Left cardiac atrium (tissue), 4 donors: Measurements from ENCODE around the gene PLP2. TPM values are rescaled to one million over a fixed set of nuclear protein-coding genes. Genes with fewer than 3 reads are reported as not detected.

ENCODE experiments used
- ATAC-seq, 2 donors: fragments of 200-7000 bp; cut with Tn5 transposase; one replicate each; pipeline ENCODE4 v1.9.1; 2020; ENCODE audit warnings: mild to moderate bottlenecking in 2 of 2, moderate library complexity in 2 of 2
- DNase-seq: peaks from one replicate; pipeline ENCODE4 v3.0.0-alpha.2; 2020
- intact Hi-C, 2 donors: fragments of 100-400 bp; cut with DNase I; formaldehyde crosslinking; loops; one replicate each; pipeline versions ENCODE4 v1.14.1 to v1.15.1; 2022 to 2023
- total RNA-seq, 2 donors: library from RNA; stranded (reverse); fragmentation: NEBNext Ultra II Directional; extraction: Animal tissue kit (Norgen Biotek cat#: 25700); gene quantifications; one replicate each; pipeline ENCODE4 v1.2.1, GENCODE V29; 2021
- donor health status: DM: no; HTN: yes; CAD: no.
- donor health status: DM: no; HTN: yes; CAD: no; lungs with severe emphysema.
- donor health status: DM: yes; HTN: yes; CAD: no.
- donor health status: Dilated cardiomyopathy.

Gene PLP2
- total RNA-seq, 2 donors from 2014 or later, result 97.5 to 114 TPM

DNA sequence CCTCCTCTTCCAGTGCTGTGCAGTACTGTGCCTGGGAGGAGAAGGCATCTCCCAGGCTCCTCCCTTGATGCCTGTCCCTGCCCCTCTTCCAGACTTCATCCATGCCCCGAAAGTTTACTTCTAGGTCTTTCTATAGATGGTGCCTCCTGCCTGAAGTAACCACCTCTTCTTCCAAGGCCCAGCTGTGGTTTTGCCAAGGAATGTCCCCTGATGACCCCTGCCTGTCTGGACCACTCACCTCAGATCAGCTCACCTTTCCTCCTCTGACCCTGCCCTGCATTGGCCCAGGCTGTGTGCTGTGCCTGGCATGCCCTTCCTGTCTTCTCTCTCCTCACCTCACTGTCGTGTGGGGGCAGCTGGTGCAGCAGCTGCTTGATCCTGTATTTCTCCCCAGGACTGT is 7.7 kb downstream of the PLP2 start:
- intact Hi-C loops, result no loop called here
- DNase-seq (no peak), ATAC-seq (no peak)

DNA sequence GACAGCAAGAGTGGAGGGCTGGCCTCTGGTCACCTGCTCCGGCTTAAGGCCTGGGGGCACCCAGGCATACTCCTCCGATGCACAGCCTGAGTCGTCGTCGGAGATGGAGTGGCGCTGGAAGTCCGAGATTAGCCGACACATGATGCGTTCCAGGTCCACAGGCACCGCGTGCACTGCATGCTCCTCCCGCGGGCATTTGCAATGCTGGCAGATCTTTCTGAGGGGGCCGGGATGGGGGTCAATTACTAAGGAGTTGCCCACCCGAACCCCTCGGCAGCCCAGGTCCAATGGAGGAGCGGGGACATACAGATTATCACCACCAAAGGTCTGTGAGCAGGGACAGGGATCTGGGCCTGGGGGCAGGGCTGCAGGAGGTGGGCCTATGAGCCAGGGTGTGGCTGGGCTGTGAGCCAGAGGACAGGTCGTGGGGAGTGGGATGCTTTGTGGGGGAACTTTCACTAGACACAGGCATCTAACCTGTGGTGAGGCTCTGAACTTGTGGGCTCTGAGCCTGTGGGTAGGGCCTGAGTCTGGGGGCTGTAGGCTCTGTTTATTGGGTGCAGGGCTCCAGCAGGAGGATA is 12.1 kb downstream of the PLP2 start:
- ATAC-seq (no peak), DNase-seq (no peak)
- intact Hi-C loops, result no loop called here

DNA sequence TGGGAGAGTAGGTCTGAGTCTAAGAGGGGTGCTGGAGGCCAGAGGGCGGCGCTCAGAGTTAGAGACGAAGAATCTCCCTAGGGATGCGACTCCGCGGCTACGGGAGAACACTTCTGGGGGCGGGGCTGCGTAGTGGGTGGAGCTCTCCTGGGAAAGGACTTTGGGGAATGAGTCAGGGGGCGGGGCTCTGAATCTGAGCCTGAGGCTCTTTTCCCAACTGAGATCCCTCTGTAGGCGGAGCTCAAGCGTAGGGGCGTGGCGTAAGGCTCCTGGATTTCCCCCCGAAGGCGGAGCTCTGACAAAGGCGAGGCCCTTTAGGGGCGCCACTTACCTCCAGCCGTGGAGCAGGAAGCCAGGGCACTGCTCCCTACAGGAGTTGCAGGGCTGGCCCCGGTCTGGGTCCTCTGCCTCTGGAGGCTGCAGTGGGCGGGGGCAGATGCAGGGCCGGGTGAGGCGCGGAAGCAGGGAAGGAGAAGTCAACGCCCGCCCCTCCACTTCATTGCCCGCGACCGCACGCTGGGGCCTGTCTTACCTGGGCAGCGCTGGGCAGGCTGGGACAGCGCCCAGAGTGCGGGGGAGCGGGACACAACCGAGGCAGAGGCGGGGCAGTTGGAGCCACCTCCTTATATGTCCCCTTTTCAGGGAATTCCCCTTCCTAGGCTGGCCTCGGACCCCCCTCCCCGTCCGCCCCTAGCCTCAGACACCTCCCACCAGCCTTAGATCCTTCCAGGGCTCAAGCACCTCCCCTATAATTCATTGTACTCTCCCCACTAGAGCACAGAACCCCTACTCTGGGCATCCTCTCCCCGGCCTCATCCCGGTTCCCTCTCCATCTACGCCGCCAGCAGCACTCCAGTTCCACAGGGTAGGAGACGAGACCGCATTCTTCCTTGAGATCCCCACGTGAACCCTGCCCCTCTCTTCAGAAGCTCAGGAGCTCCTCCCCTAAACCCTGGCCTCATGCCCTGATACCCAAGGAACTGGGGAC is 12.9 kb downstream of the PLP2 start:
- peak; percentile 85 to 90 for ATAC-seq
- intact Hi-C loops, result no loop called here

DNA sequence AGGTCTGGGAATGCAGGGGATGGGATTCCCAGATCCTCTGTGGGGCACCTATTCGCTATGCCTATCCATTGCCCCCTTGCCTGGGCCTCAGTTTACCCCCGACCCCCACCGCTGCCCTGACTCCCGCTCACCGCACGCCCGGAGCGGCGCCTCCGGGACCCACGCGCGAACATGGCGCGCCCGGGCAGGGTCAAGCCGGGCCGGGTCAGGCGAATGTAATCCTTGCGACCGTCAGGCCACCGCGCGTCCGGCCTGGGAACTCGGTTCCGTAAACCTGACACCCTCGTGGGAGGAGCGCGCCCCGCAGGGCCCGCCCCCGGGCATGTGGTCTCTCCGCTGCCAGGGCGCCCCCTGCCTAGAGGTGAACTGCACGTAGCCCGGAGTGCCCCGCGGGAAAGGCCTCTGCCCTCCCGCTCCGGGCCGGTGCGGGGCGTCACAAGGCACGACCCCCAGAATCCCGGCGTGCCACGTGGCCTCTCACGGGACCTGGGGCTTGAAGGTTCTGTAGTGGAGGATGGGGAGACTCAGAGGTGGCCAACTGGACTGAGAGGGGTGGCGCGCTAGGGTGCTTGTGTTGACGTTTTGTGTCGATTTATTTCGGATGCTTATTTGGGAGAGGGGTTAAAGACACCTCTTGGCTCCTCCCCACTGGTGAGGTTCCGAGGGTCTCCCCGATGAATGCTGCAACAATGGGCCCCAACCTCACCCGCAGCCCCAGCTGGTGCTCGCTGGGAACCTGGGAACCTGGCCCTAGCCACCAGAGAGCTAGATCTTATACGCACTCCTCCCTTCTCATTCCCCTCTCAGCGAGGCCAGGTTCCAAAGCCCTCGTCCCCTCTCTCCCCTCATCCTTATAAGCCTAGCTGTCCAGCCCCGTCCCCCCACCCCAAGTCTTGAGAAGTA is 14.7 kb downstream of the PLP2 start, which contains the start of gene PRICKLE3:
Gene PRICKLE3, minus strand, starts transcription at position 249 of the 903 bp plus-strand sequence. Its CDS starts 76 bp downstream, at position 173.
- intact Hi-C loops, result no loop called here
- DNase-seq, result peak; percentile 89
- peak; percentile 45 to 48 for ATAC-seq

More for the DNA sequence above, 12.9 kb downstream of the PLP2 start:
- DNase-seq, result peak; percentile 95

DNA sequence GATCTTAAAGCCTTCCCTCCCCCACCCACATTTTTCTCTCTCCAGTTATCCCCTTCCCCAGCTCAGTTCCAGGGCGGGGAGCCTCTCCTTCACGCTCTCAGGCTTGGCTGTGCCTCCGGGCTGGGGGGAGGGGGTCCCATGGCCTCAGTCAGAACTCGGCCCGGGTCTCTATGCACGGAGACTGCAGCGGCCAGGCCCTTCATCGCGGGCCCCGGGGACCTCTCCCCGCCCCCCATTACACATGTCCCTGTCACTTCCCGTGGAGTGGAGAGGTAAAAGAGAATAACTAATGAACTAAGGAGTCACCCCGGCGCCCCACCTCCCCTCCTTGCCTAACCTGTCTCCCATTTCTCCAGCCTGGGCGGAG is 15.3 kb downstream of the PLP2 start:
- intact Hi-C loops, result no loop called here
- ATAC-seq (no peak), DNase-seq (no peak)

DNA sequence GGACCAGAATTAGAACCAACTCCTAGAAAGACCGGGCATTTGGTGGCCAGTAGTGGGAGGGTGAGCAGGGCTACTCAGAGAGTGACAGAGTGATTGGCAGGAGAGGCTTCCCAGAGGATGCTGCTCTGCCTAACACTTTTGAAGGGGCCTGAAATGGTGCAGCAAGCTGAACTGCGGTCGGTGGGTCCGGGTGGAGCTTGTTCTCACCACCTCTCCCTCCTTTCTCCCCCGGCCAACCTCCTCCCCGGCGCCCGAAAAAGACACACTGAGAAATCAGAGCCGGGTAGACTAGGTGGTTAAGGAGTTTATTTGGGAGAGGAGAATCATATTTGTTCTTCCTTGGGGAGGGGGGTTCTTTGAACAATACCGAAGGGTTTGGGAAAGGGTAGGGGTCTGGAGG is 15.8 kb downstream of the PLP2 start:
- intact Hi-C loops, result no loop called here
- DNase-seq (no peak), ATAC-seq (no peak)

DNA sequence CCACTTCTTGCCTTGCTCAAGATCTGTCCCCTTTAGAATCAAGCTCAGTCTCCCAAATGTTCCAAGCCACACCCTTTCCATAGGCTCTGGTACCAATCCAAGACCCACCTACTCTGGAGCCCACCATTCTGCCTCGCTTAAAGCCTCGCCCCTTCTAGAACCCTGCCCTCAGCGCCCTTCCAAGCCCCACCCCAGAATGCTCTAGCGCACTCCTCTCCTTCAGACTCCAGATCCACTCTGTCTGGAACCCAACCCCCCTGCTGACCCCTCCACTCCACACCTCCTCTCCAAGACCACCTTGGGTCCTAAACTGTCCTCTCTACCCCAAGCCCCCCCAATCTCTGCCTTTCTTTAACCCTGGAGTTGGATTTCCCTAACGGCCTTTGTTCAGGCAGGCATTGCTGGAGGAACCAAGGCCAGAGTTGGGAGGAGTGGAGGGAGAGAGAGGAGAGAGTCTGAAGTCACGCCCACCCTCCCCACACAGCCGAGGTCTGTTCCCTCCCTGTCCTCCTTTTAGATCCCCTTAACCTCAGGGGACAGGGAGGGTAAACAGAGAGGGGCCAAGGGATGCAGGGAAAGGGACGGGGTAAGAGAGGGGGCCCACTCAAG is 16.9 kb downstream of the PLP2 start:
- intact Hi-C loops, result no loop called here
- no peak for DNase-seq
- no peak for ATAC-seq

DNA sequence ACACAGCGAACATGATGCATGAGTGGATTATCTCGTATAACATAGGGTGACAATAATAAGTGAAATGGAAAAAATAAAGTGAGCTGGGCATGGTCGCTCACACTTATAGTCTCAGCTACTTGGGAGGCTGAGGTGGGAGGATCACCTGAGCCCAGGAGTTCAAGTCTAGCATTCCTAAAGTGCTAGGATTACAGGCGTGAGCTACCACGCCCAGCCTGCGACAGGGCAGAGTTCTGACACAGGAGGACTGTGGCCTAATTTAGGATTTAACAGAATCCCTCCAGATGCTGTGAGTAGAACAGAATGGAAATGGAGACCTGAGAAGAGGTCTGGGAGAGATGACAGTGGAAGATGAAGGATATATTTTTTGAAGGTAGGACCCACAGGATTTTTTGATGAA is 17.9 kb downstream of the PLP2 start:
- intact Hi-C loops, result no loop called here
- no peak for ATAC-seq
- no peak for DNase-seq

DNA sequence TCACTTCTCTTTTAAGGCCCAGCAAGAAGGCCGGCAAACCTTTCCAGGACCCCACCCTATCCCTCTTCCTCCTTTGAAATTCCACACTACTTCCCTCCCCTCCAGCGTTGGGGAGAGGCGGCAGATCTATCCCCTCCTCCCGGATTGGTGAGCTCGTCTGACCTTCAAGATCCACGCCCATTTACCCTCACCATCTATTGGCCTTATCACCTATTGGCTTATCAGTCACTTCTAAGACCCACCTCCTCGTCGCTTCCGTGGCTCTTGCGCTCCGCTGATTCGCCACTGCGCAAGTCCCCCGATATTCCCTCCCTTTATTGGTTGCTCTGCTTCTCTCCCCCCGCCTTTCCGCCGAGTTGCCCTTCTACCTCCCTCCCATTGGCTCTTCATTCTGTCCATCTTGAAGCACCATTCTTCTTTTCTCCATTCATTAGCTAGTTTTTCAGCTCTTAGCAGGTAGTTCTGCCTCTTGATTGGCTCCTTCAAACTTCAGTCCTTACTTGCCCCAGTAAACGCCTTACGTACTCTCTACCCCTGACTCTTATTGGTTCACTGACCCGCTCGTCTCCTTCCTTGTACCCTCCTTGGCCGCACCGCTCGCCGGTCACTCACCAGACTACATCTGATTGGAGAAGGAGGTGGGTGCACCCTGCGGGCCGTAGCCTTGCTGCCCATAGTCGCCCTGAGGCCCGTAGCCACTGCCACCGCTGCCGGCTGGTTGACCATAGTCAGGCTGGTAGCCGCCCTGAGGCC is 19.3 kb downstream of the PLP2 start:
- DNase-seq (peak; percentile 90), ATAC-seq (peak; percentile 89 to 94)
- intact Hi-C loops, result no loop called here

DNA sequence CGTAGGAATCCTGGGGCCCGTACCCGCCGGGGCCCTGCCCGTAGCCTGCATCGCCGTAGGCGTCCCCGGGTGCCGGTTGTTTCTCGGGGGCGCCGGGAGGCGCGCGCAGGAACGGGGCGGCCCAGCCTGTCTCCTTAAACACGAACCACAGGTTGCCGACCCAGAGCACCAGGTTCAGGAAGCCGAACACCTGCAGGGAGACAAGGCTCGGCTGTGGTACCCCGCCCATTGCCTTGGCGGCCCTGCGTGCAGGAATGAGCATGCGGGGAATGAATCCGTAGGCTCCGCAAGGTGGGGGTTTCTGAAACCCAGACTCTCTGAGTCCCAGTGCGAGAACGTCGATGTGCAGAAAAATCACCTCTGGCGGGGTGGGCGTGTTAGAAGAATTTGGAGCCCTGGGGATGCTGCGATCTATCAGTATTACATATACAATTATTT is 19.9 kb downstream of the PLP2 start:
- ATAC-seq, result peak in 1 of 2 donors; percentile 2
- no peak for DNase-seq
- intact Hi-C loops, result no loop called here

DNA sequence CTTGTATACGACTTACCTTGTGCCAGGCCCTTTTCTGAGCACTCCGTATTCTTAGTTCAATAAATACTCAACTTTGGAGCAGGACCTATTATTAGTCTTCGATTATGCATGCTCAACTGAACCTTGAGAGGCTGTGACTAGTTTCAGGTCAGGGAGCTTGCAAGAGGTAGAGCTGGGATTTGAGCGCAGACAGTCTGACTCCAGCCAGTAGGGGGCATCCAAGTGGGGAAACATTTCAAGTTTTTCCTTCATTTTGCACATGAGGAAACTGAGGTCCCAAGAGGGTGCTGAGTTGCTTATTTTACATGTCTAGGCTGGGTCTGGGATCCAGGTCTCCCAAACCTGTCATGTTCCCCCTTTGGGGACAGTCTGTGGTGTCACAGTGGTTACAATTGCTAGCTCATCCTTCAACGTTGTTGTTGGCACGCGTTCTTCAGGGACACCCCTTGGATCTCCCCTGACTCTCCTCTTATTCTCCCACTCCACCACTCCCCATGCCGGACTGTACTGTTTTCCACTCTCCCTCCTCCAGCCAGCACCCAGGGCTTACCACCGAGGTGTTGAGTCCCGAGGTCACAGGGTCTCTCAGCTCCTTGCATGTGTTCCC is 21.1 kb downstream of the PLP2 start:
- ATAC-seq (no peak), DNase-seq (no peak)
- intact Hi-C loops, result no loop called here

DNA sequence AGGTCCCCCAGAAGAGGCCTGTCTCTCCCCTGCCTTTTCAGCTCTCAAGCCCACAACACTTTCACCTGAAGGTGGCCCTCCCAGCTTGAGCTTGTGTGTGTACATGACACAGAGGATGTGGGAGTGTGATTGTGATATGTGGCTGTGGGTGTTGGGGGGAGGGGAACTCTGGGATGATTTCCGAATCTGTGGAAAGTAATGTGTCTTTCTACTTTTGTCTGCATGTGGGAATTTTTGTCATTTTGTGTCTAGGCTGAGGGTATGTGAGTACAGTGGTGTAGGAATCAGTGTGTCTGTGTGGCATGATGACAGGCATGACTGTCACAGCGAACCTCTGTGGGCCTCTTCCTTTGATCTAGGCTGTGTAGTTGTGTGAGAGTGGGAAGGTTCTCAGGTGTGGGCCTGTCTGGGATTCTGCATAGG is 21.9 kb downstream of the PLP2 start:
- intact Hi-C loops, result no loop called here
- no peak for DNase-seq
- ATAC-seq, result no peak

DNA sequence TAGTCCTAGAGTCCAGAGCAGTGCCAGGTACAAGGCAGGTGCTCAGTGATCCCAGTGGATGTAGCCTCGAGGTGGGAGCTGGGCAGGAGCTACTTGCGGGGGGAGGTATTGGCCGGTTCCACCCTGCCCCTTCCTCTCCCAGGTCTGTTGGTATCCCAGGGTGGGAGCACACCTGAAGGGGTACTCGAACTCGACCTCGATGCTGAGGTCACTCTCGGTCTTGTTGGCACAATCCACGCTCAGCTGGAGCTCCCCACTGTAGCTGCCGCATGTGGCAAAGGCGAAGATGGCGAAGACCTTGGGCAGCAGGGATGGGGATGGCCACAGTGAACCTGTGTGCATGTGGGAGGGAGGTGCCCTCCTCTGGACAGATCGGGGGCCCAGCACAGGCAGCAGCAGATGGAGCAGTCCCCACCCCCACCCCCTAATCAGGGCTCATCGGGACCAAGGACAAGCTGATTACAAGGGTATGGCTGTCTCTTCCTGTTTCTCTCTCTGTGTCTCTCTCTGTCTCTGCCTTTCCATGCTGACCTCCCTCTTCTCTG is 25.9 kb downstream of the PLP2 start:
- ATAC-seq (no peak), DNase-seq (no peak)
- intact Hi-C loops, result no loop called here

DNA sequence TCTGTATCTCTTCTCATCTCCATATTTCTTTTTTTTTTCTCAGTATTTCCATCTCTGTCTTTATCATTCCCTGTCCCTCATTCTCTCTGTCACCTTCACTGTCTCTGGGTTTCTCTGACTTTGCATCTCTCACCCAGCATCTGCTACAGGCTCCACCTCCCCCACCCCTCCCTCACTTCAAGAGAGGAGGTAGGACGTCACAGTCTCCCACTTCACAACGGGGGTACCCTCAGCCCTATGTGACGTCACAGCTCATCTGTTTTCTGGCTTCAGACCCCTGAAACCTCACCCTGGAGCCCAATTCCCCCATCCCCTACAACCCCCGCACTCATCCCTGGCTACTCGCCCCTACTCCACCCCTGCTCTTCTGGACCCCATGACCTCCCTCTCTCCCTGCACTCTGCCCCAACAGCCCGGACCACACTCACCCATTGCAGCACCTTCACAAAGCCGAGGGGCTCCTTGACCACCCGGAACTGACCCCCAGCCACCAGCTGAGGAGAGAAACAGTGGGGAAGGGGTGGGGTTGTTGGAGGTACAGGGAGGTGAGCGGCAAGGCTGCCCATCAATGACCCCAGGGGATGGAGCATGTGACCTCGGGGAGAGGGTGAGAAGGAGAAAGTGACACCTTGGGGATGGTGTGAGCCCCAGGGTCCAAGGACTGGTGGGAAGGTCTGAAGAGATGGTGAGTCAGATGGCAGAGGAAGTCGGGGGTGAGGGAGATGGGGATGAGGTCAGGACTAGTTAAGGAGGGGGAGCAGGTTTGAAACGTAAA is 27.0 kb downstream of the PLP2 start:
- intact Hi-C loops, result no loop called here
- no peak for DNase-seq
- ATAC-seq, result no peak

DNA sequence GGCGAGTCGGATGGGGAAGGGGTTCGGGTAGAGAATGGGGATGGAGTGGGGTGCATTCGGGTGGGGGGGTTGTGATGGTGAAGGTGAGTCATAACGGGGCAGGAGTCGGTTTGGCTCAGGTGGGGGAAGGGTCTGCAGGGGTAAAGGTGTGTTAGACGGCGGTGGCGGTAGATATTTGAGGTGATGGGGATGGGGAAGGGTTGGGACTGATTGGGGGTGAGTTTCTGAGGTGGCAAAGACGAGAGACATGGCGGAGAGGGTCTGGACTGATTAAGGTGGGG is 27.6 kb downstream of the PLP2 start:
- intact Hi-C loops, result no loop called here
- DNase-seq (no peak), ATAC-seq (no peak)

DNA sequence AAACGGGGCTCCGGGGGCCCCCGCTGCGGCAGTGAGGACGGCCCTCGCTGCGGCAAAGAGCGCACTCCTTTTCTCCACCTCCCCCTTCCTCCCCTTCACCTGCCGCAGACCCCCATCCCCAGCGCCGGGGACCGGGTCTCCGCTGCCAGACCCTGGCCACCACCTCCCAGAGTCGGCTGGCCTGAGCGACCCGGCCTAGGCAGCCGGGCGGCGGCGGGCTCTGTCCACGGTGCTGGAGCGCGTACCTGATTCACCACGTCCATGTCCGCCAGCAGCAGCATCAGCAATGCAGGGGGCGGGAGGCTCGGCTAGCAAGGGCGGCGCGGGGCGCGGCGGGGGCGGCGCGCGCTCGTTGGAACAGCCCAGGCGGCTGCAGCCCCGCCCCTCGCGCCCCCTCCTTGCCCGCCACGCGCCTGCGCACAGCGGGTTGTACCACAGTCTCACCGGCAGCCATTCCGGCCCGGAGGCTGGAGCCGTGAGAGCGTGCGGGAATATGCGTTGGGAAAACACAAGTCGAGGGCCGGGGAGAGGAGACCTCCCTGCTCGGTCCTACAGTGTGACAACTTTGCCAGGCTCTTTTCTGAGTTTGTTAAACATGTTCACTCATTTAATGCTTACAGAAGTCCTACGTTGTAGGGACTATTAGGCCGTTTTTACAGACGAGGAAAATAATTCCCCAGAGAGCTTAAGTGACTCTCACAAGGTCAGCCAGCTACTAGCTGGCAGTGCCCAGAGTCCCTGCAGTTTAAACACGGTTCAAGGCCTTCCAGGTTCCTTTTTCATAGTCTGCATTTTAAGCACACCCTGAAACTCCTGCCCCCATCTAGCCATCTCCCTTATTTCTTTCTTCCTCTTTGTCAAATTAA is 28.4 kb downstream of the PLP2 start, which contains the start of gene SYP:
Gene SYP, minus strand, starts transcription at position 288 of the 866 bp plus-strand sequence. Its CDS starts 7 bp downstream, at position 281.
- ATAC-seq, result peak; percentile 95 to 97
- intact Hi-C loops, result no loop called here
- peak; percentile 90 for DNase-seq
